Mononuclear cell (primary cell): ENCODE measurements around the gene CPNE6. TPM values are rescaled to one million over a fixed set of nuclear protein-coding genes. Genes with fewer than 3 reads are reported as not detected.

ENCODE experiments used
- H3K27me3 ChIP-seq: 2 replicates; pipeline ENCODE4 v1.6.0; 2011; ENCODE audit warnings: low read length, control low read depth; ENCODE audit not compliant: insufficient read depth
- H3K4me1 ChIP-seq: 2 replicates; pipeline ENCODE4 v1.5.1; 2011; ENCODE audit warnings: mild to moderate bottlenecking, low read length, control low read depth; ENCODE audit not compliant: insufficient read depth
- H3K4me3 ChIP-seq: 2 replicates; pipeline ENCODE4 v1.5.1; 2011; ENCODE audit warnings: mild to moderate bottlenecking, low read length, moderate library complexity
- H3K9me3 ChIP-seq: 2 replicates; pipeline ENCODE4 v1.5.1; 2011; ENCODE audit warnings: low read depth, mild to moderate bottlenecking, control low read depth, low read length
- total RNA-seq: library from RNA; depleted of rRNA; stranded (reverse); fragments of >200 nt; gene quantifications from one replicate; pipeline ENCODE4 v1.2.3, GENCODE V29; 2012

CPNE6 gene
- total RNA-seq, 1 donor = not detected

- H3K9me3 ChIP-seq = no peaks in the 10 kb centered on the region
- peaks cover 5% of the 10 kb centered on the region for H3K4me1 ChIP-seq
- no peak overlapping the region for H3K4me3 ChIP-seq
- H3K27me3 ChIP-seq = no peaks in the 10 kb centered on the region
These were observed 10.9 kb upstream of the CPNE6 start for GRCh38 chr14:24060443-24060842.

DNA sequence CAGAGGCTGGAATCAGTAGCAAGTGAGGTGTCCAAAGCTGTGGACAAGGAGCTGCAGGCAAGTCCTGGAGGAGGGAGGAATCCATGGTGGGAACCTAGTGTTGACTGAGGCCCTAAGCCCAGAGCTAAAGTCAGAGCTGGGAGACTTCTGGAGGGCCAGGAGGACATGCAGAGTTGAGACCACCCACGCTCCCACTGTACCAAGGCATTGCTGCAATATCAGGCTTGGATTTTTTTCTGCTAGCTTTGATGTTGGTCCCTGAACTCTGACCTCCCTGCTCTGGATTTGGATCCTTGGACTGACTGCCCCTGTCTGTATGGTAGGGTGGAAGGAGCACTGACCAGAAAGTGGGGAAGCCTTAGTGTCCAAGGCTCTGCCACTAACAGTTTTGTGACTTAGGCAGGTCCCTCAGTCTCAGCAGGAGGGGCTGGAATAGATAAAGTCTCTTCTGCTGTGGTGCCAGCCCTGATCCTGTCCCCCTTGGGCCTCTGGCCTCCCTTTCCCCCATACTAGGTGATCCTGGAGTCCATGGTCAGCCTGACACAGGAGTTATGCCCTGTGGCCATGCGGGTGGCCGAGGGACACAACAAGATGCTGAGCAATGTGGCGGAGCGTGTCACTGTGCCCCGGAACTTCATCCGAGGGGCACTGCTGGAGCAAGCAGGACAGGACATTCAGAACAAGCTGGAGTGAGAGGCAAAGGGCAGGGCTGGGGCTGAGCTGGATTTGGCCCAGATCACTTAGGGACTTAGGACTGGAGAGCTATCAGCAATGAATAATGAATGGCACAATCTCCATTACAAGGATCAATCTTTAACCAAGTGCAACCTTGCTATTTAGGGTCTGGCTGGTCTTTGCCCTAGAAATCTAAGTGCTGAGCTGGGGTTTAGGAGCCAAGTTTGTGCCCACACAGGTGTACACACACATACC is 10.1 kb upstream of the CPNE6 start:
- Histone ChIP-seq H3K9me3 (no peaks in the 10 kb centered on the region), H3K4me3 (no peak overlapping the region), H3K4me1 (peaks cover 5% of the 10 kb centered on the region), H3K27me3 (no peaks in the 10 kb centered on the region)

- Histone ChIP-seq H3K4me3 (no peak overlapping the region), H3K27me3 (no peaks in the 10 kb centered on the region), H3K9me3 (no peaks in the 10 kb centered on the region), H3K4me1 (peaks cover 5% of the 10 kb centered on the region)
These were observed 9.0 kb upstream of the CPNE6 start for GRCh38 chr14:24062216-24062980.

GRCh38 chr14:24063263-24063836 is 8.0 kb upstream of the CPNE6 start:
- Histone ChIP-seq H3K9me3 (no peaks in the 10 kb centered on the region), H3K4me1 (peaks cover 3% of the 10 kb centered on the region), H3K27me3 (no peaks in the 10 kb centered on the region), H3K4me3 (no peak overlapping the region)

GRCh38 chr14:24064091-24064795 is 7.1 kb upstream of the CPNE6 start:
- Histone ChIP-seq H3K4me3 (no peak overlapping the region), H3K27me3 (no peaks in the 10 kb centered on the region), H3K9me3 (no peaks in the 10 kb centered on the region), H3K4me1 (no peaks in the 10 kb centered on the region)

- H3K4me1 ChIP-seq = no peaks in the 10 kb centered on the region
- no peak overlapping the region for H3K4me3 ChIP-seq
- H3K9me3 ChIP-seq = no peaks in the 10 kb centered on the region
- H3K27me3 ChIP-seq = no peaks in the 10 kb centered on the region
These were observed 6.5 kb upstream of the CPNE6 start for GRCh38 chr14:24064856-24065255.

GRCh38 chr14:24065408-24065807 is 6.0 kb upstream of the CPNE6 start:
- Histone ChIP-seq H3K4me1 (no peaks in the 10 kb centered on the region), H3K9me3 (no peaks in the 10 kb centered on the region), H3K4me3 (no peak overlapping the region), H3K27me3 (no peaks in the 10 kb centered on the region)

DNA sequence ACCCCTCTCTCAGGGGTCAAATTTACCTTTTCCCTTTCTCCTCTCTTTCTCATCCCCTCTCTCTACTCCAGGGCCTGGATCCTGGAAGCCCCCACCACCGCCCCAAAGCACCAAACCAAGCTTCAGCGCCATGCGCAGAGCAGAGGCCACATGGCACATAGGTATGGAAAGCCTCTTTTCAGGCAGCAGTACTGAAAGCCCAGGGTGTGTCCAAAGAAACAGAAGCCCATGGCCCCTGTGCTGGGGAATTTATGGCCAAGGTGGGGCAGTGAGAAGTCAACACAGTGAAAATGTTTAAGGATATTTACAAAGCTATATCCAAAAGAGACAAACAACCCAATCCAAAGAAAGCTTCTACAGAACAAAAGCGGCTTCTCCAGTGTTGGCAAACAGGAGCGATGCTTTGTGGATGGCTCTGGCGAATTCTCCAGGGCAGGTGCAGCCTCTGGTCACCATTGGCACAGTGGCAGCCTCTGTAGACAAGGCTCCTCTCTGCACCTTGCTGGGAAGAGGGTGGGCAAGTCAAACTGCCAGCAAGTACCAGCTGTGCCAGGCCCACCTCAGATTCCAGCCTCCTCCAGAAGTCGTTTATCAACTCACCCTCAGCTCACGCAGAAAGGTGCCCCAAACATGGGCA is 4.7 kb upstream of the CPNE6 start:
- Histone ChIP-seq H3K27me3 (no peaks in the 10 kb centered on the region), H3K9me3 (no peaks in the 10 kb centered on the region), H3K4me3 (no peak overlapping the region), H3K4me1 (no peaks in the 10 kb centered on the region)

DNA sequence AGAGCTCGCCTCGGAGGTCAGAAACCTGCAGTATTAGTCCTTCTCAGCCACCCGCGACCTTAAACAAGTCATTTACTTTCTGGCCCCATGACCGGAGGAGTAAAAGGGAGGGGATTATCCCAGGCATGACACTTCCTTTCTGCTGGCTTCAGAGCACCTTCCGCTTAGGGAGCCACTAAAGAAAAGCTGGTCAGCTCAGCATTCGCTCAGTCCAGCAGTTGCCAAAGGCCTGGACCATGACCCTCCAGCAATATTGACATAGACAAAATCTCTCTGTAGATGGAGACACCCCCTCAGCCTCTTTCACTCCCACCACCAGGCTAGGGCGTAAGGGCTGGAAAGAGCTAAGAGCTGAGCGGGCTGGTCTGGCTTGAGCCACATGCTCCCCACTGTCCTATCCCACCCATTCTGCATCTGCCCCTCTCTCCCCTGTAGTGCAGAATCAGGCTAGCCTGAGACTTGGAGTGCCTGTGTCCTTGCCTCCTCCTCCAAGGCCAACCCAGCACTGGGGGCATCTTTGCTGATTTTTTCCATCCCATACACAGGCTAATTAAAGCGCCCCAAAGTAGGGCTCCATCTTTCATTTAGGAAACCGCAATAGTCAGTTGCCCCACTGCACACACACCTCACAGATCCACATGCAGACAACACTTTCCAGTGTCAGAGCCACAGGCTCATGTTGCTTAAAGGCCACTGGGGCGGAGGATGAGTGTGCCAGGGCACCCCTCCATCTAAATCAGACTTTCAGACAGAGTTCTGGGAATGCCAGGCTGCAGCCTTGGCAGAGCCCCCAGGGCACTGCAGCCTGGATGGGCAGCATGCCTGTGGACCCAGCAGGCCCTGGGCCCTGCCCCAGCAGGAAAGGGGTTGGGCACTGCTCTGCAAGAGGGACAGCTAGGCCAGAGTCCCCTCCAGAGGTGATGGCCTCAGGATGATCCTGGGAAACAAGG is 4.0 kb upstream of the CPNE6 start:
- Histone ChIP-seq H3K27me3 (no peaks in the 10 kb centered on the region), H3K9me3 (no peaks in the 10 kb centered on the region), H3K4me1 (no peaks in the 10 kb centered on the region), H3K4me3 (no peak overlapping the region)

GRCh38 chr14:24068711-24069410 is 2.5 kb upstream of the CPNE6 start:
- H3K27me3 ChIP-seq = no peaks in the 10 kb centered on the region
- no peaks in the 10 kb centered on the region for H3K4me1 ChIP-seq
- no peak overlapping the region for H3K4me3 ChIP-seq
- no peaks in the 10 kb centered on the region for H3K9me3 ChIP-seq

DNA sequence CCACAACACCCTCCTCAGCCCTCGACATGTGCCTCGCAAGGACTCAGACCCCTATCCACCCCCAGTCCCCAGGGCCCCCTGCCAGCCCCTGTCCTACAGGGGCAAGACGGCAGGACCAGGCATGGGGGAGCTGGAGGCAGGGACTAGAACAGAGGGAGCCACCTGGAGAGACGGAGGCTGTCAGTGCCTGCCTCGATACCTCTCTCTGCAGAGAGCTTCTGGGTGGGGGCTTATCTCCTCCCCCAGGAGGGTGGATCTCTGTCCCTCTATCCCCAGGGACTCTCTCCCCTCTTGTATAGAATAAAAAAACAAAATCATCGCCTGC is 2.0 kb upstream of the CPNE6 start:
- H3K4me1 ChIP-seq = no peaks in the 10 kb centered on the region
- no peaks in the 10 kb centered on the region for H3K27me3 ChIP-seq
- H3K4me3 ChIP-seq = no peak overlapping the region
- H3K9me3 ChIP-seq = no peaks in the 10 kb centered on the region

- no peaks in the 10 kb centered on the region for H3K9me3 ChIP-seq
- no peaks in the 10 kb centered on the region for H3K27me3 ChIP-seq
- H3K4me1 ChIP-seq = peaks cover 6% of the 10 kb centered on the region
- no peak overlapping the region for H3K4me3 ChIP-seq
These were observed 848 bp upstream of the CPNE6 start for GRCh38 chr14:24070285-24071143.
